Eye (tissue), 1 donor: ENCODE results near the gene C1QTNF3.
A peak's percentile ranks its signal among the peaks of the same experiment; 100 is the strongest.
"Not testable (repeated sequence)": the region's sequence is repeated elsewhere in the genome, so short reads cannot be mapped to it uniquely, and the experiment has no call there.

ENCODE experiments used
- DNase-seq: peaks from one replicate; pipeline ENCODE4 v3.0.0-alpha.2; 2015

Gene C1QTNF3

GRCh38 chr5:34047774-34048572 is 5.0 kb upstream of the C1QTNF3 start:
- DNase-seq: no peak

- no peak for DNase-seq
Measured at GRCh38 chr5:34047143-34047542, 4.1 kb upstream of the C1QTNF3 start.

- no peak for DNase-seq
Measured at GRCh38 chr5:34045996-34046395, 3.0 kb upstream of the C1QTNF3 start.

- DNase-seq: no peak
Measured at GRCh38 chr5:34045023-34045422, 2.0 kb upstream of the C1QTNF3 start.

- DNase-seq: peak; percentile 41
Measured at GRCh38 chr5:34042321-34042720, 692 bp downstream of the C1QTNF3 start.

GRCh38 chr5:34041247-34041972 is 1.6 kb downstream of the C1QTNF3 start:
- DNase-seq: no peak

- DNase-seq: no peak
Measured at GRCh38 chr5:34040472-34040871, 2.5 kb downstream of the C1QTNF3 start.

GRCh38 chr5:34039398-34040157 is 3.4 kb downstream of the C1QTNF3 start:
- no peak for DNase-seq

- DNase-seq: no peak
Measured at GRCh38 chr5:34038838-34039237, 4.2 kb downstream of the C1QTNF3 start.

- no peak for DNase-seq
Measured at GRCh38 chr5:34038390-34038789, 4.6 kb downstream of the C1QTNF3 start.

- DNase-seq: no peak
Measured at GRCh38 chr5:34037726-34038125, 5.3 kb downstream of the C1QTNF3 start.

- DNase-seq: no peak
Measured at GRCh38 chr5:34035756-34036155, 7.3 kb downstream of the C1QTNF3 start.

GRCh38 chr5:34034534-34035327 is 8.3 kb downstream of the C1QTNF3 start:
- DNase-seq: no peak

GRCh38 chr5:34031966-34032365 is 11.0 kb downstream of the C1QTNF3 start:
- no peak for DNase-seq

GRCh38 chr5:34031117-34031516 is 11.9 kb downstream of the C1QTNF3 start:
- no peak for DNase-seq

- not testable (repeated sequence) for DNase-seq
Measured at GRCh38 chr5:34030585-34030984, 12.4 kb downstream of the C1QTNF3 start.

- no peak for DNase-seq
Measured at GRCh38 chr5:34030048-34030447, 13.0 kb downstream of the C1QTNF3 start.

- DNase-seq: no peak
Measured at GRCh38 chr5:34028349-34028748, 14.7 kb downstream of the C1QTNF3 start.

- DNase-seq: no peak
Measured at GRCh38 chr5:34026089-34026761, 16.8 kb downstream of the C1QTNF3 start.

- DNase-seq: no peak
Measured at GRCh38 chr5:34022121-34022705, 20.8 kb downstream of the C1QTNF3 start.

GRCh38 chr5:34021334-34021733 is 21.7 kb downstream of the C1QTNF3 start:
- no peak for DNase-seq

- DNase-seq: no peak
Measured at GRCh38 chr5:34020726-34021125, 22.3 kb downstream of the C1QTNF3 start.
